Measurements from ENCODE around the gene DHX35. TPM values are rescaled to one million over a fixed set of nuclear protein-coding genes. Genes with fewer than 3 reads are reported as not detected.

Gene DHX35
- total and polyA plus RNA-seq, 2 of the 13 experiments (the other 11 are each of a cell fraction or from before 2014, with no cell fraction given) = 25.8 to 28.7 TPM

- peak; percentile 44 for TF ChIP-seq ZNF441 (CRISPR knock-in tag; IDR thresholded peaks at IDR 0.05; ENCODE audit: borderline replicate concordance)
- 0 out of 2 replicates have a peak, but pooled peaks have one; percentile 85 for TF ChIP-seq CREBL2 (CRISPR knock-in tag; IDR thresholded peaks at IDR 0.05; ENCODE audit: borderline replicate concordance)
- peak; percentile 95 for TF ChIP-seq ZBTB42 (CRISPR knock-in tag; IDR thresholded peaks at IDR 0.05)
- TF ChIP-seq EHMT2 (IDR thresholded peaks at IDR 0.05; ENCODE audit: borderline replicate concordance, low read depth, low read length) = peak; percentile 96
- TF ChIP-seq MEIS2 (CRISPR knock-in tag; IDR thresholded peaks at IDR 0.05) = peak; percentile 81
- no peak for TF ChIP-seq ZNF780A (CRISPR knock-in tag; IDR thresholded peaks at IDR 0.05)
- TF ChIP-seq EED (CRISPR knock-in tag; IDR thresholded peaks at IDR 0.05) = peak; percentile 88
- TF ChIP-seq, protein P1, sequence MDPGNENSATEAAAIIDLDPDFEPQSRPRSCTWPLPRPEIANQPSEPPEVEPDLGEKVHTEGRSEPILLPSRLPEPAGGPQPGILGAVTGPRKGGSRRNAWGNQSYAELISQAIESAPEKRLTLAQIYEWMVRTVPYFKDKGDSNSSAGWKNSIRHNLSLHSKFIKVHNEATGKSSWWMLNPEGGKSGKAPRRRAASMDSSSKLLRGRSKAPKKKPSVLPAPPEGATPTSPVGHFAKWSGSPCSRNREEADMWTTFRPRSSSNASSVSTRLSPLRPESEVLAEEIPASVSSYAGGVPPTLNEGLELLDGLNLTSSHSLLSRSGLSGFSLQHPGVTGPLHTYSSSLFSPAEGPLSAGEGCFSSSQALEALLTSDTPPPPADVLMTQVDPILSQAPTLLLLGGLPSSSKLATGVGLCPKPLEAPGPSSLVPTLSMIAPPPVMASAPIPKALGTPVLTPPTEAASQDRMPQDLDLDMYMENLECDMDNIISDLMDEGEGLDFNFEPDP (CRISPR knock-in tag; conservative IDR thresholded peaks at IDR 0.05) = no peak
- peak; percentile 36; the same call in 1 of the 2 replicates for TF ChIP-seq ZNF281 (CRISPR knock-in tag; IDR thresholded peaks at IDR 0.05; ENCODE audit: borderline replicate concordance)
- TF ChIP-seq SOX13 (IDR thresholded peaks at IDR 0.05) = peak; percentile 11; the same call in 1 of the 2 replicates
- TF ChIP-seq SOX13 (CRISPR knock-in tag; conservative IDR thresholded peaks at IDR 0.05 in 1 of 2, IDR thresholded peaks at IDR 0.05 in 1 of 2) = peak; percentile 17 to 75; a peak in 2 of 4 replicates
- TF ChIP-seq MAFK (conservative IDR thresholded peaks at IDR 0.05 in 1 of 2, IDR thresholded peaks at IDR 0.05 in 1 of 2; ENCODE audit: low read length in 2 of 2) = no peak
- TF ChIP-seq, protein P2, sequence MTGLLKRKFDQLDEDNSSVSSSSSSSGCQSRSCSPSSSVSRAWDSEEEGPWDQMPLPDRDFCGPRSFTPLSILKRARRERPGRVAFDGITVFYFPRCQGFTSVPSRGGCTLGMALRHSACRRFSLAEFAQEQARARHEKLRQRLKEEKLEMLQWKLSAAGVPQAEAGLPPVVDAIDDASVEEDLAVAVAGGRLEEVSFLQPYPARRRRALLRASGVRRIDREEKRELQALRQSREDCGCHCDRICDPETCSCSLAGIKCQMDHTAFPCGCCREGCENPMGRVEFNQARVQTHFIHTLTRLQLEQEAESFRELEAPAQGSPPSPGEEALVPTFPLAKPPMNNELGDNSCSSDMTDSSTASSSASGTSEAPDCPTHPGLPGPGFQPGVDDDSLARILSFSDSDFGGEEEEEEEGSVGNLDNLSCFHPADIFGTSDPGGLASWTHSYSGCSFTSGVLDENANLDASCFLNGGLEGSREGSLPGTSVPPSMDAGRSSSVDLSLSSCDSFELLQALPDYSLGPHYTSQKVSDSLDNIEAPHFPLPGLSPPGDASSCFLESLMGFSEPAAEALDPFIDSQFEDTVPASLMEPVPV (CRISPR knock-in tag; IDR thresholded peaks at IDR 0.05) = peak; percentile 96
- TF ChIP-seq SNAPC2 (CRISPR knock-in tag; IDR thresholded peaks at IDR 0.05) = peak; percentile 74; the same call in 1 of the 2 replicates
- TF ChIP-seq RBM22 (optimal IDR thresholded peaks at IDR 0.05; ENCODE audit: low read length) = no peak
- peak; percentile 20; the same call in 1 of the 2 replicates for TF ChIP-seq HMG20A (CRISPR knock-in tag; IDR thresholded peaks at IDR 0.05; ENCODE audit: borderline replicate concordance)
- TF ChIP-seq ZNF598 (CRISPR knock-in tag; IDR thresholded peaks at IDR 0.05; ENCODE audit: borderline replicate concordance) = peak; percentile 98
- peak; percentile 73 for TF ChIP-seq ARID5B (CRISPR knock-in tag; IDR thresholded peaks at IDR 0.05)
These were observed at the start of gene DHX35 (continued) for GRCh38 chr20:38962044-38962927.

All from HepG2 (cell line).